A549 (cell line): Measurements from ENCODE around the gene GABBR2.

Source experiments
- BHLHE40 ChIP-seq: IDR thresholded peaks from 2 replicates; pipeline ENCODE4 v1.6.1; 2012; ENCODE audit warnings: low read depth, low read length, inconsistent platforms
- CBX8 ChIP-seq: fragments of 200-600 bp; sonication (generic); IDR thresholded peaks from 2 replicates; pipeline ENCODE4 v1.6.1; 2016
- CEBPB ChIP-seq, 2 experiments: fragments of >200 bp in 1 of 2; sonication (Bioruptor Twin) in 1 of 2; formaldehyde crosslinking in 1 of 2; IDR thresholded peaks; 2 replicates each; pipeline ENCODE4 v1.6.1; 2012 to 2016
- CTCF ChIP-seq: fragments of >200 bp; sonication (Bioruptor Twin); formaldehyde crosslinking; IDR thresholded peaks from 3 replicates; pipeline ENCODE4 v1.5.1; 2016
- HMGXB4 ChIP-seq: fragments of 250-450 bp; sonication (Bioruptor Pico); IDR thresholded peaks from 2 replicates; pipeline ENCODE4 v1.5.0; 2021; ENCODE audit warnings: mild to moderate bottlenecking, moderate library complexity, borderline replicate concordance
- MAFK ChIP-seq: fragments of 450-650 bp; IDR thresholded peaks from 2 replicates; pipeline ENCODE4 v1.6.1; 2014; ENCODE audit not compliant: partially characterized antibody
- POLR2A ChIP-seq: IDR thresholded peaks from 2 replicates; pipeline ENCODE4 v1.6.1; 2012; ENCODE audit warnings: mild to moderate bottlenecking, low read length
- REST ChIP-seq: fragments of 200-600 bp; sonication (generic); IDR thresholded peaks from 2 replicates; pipeline ENCODE4 v1.6.1; 2016; ENCODE audit warnings: antibody characterized with exemption, mild to moderate bottlenecking, moderate library complexity
- RFX5 ChIP-seq: fragments of 450-650 bp; IDR thresholded peaks from 2 replicates; pipeline ENCODE4 v1.7.1; 2014; ENCODE audit warnings: antibody characterized with exemption, mild to moderate bottlenecking, moderate library complexity
- ZFP36 ChIP-seq: fragments of 450-650 bp; IDR thresholded peaks from 2 replicates; pipeline ENCODE4 v1.6.1; 2014; ENCODE audit warnings: borderline replicate concordance; ENCODE audit not compliant: partially characterized antibody

- no peak for TF ChIP-seq ZFP36
- no peak for TF ChIP-seq CTCF
- no peak for TF ChIP-seq CBX8
- TF ChIP-seq REST: no peak
- no peak for TF ChIP-seq POLR2A
- no peak for TF ChIP-seq CEBPB (IDR thresholded peaks at IDR 0.05)
- no peak for TF ChIP-seq RFX5
- TF ChIP-seq HMGXB4 (CRISPR knock-in tag): no peak
- no peak for TF ChIP-seq BHLHE40
- no peak for TF ChIP-seq MAFK
Observed at GRCh38 chr9:98271479-98271878, 437.3 kb downstream of the GABBR2 start.
